ENCODE data around the gene COLEC12.

The COLEC12 gene

GRCh38 chr18:477565-477964, 22.9 kb downstream of the COLEC12 start:
- Histone ChIP-seq H3K4me1 (ENCODE audit: control insufficient read depth, insufficient read depth, low read length) (peaks cover 7% of the 10 kb centered on the region; the same call in 1 of the 2 replicates), H3K4me3 (ENCODE audit: low read depth, low read length) (no peak overlapping the region), H3K9me3 (ENCODE audit: control insufficient read depth, insufficient read depth, low read depth, low read length) (no peaks in the 10 kb centered on the region), H3K27ac (ENCODE audit: extremely low read depth, low read depth, low read length) (no peak overlapping the region), H3K36me3 (ENCODE audit: control insufficient read depth in 2 of 2, insufficient read depth in 1 of 2, low read length in 2 of 2) (no peaks in the 10 kb centered on the region)
- TF ChIP-seq CTCF (tag by site-specific recombination; IDR thresholded peaks at IDR 0.05) (0 out of 2 replicates have a peak, but pooled peaks have one; percentile 12), ZNF777 (tag by site-specific recombination; IDR thresholded peaks at IDR 0.05; ENCODE audit: borderline replicate concordance) (no peak)
- POLR2A ChIA-PET, result no interaction called here
- CTCF ChIA-PET, result interaction anchor here (0.6 to 1.0 kb wide), 6 partner anchors 18 to 127 kb away, joined by 3 to 4 read pairs (median 3); no protein-coding TSS in a partner anchor

GRCh38 chr18:476251-476664, 24.2 kb downstream of the COLEC12 start:
- Histone ChIP-seq H3K36me3 (ENCODE audit: control insufficient read depth in 2 of 2, insufficient read depth in 1 of 2, low read length in 2 of 2) (no peaks in the 10 kb centered on the region), H3K9me3 (ENCODE audit: control insufficient read depth, insufficient read depth, low read depth, low read length) (no peaks in the 10 kb centered on the region), H3K27ac (ENCODE audit: extremely low read depth, low read depth, low read length) (no peak overlapping the region), H3K4me3 (ENCODE audit: low read depth, low read length) (no peak overlapping the region), H3K4me1 (ENCODE audit: control insufficient read depth, insufficient read depth, low read length) (peaks cover 7% of the 10 kb centered on the region; the same call in 1 of the 2 replicates)
- POLR2A ChIA-PET, result no interaction called here
- CTCF ChIA-PET, result interaction anchor here (0.6 to 1.7 kb wide), 7 partner anchors 9 to 394 kb away, joined by 3 to 13 read pairs (median 3); no protein-coding TSS in a partner anchor
- TF ChIP-seq HOXD13 (CRISPR knock-in tag; IDR thresholded peaks at IDR 0.05; ENCODE audit: borderline replicate concordance) (no peak), ZNF350 (tag by site-specific recombination; IDR thresholded peaks at IDR 0.05) (no peak), ZNF311 (tag by site-specific recombination; IDR thresholded peaks at IDR 0.05; ENCODE audit: borderline replicate concordance) (no peak), ZXDB (tag by site-specific recombination; IDR thresholded peaks at IDR 0.05) (0 out of 2 replicates have a peak, but pooled peaks have one; percentile 14), GLI4 (tag by site-specific recombination; IDR thresholded peaks at IDR 0.05) (no peak), ZBTB7A (tag by site-specific recombination; IDR thresholded peaks at IDR 0.05; ENCODE audit: low read depth) (no peak), ZNF132 (tag by site-specific recombination; IDR thresholded peaks at IDR 0.05; ENCODE audit: borderline replicate concordance) (no peak), ZNF76 (tag by site-specific recombination; IDR thresholded peaks at IDR 0.05; ENCODE audit: borderline replicate concordance, low read depth) (no peak), ZNF157 (tag by site-specific recombination; IDR thresholded peaks at IDR 0.05) (no peak), EGR2 (tag by site-specific recombination; IDR thresholded peaks at IDR 0.05; ENCODE audit: low read depth) (no peak), ZBTB6 (tag by site-specific recombination; IDR thresholded peaks at IDR 0.05) (peak; percentile 29; the same call in 1 of the 2 replicates), ZBTB10 (tag by site-specific recombination; IDR thresholded peaks at IDR 0.05) (no peak), SCRT1 (tag by site-specific recombination; IDR thresholded peaks at IDR 0.05; ENCODE audit: borderline replicate concordance) (no peak), PRDM10 (tag by site-specific recombination; IDR thresholded peaks at IDR 0.05) (0 out of 2 replicates have a peak, but pooled peaks have one; percentile 11)

All from HEK293 (cell line).